HG03060 (cell line): ENCODE results near the gene RIPK4.
"Not testable (repeated sequence)": the region's sequence is repeated elsewhere in the genome, so short reads cannot be mapped to it uniquely, and the experiment has no call there.

Experiments used
- ATAC-seq: cut with Tn5 transposase; IDR thresholded peaks from one replicate; pipeline ENCODE4 v1.9.1; 2021; ENCODE audit warnings: low read depth, moderate number of reproducible peaks; ENCODE audit not compliant: unreplicated experiment

Gene RIPK4

GRCh38 chr21:41703857-41704501 is 62.9 kb downstream of the RIPK4 start:
- ATAC-seq: no peak

GRCh38 chr21:41701749-41702148 is 65.1 kb downstream of the RIPK4 start:
- no peak for ATAC-seq

- no peak for ATAC-seq
Measured at GRCh38 chr21:41699311-41699710, 67.5 kb downstream of the RIPK4 start.

GRCh38 chr21:41698071-41698470 is 68.8 kb downstream of the RIPK4 start:
- no peak for ATAC-seq

GRCh38 chr21:41695513-41695912 is 71.3 kb downstream of the RIPK4 start:
- no peak for ATAC-seq

GRCh38 chr21:41694042-41694441 is 72.8 kb downstream of the RIPK4 start:
- not testable (repeated sequence) for ATAC-seq

- no peak for ATAC-seq
Measured at GRCh38 chr21:41692185-41692565, 74.7 kb downstream of the RIPK4 start.

- ATAC-seq: no peak
Measured at GRCh38 chr21:41691205-41692184, 75.4 kb downstream of the RIPK4 start.
